K562 (cell line): ENCODE data around the gene LIMCH1. TPM values are rescaled to one million over a fixed set of nuclear protein-coding genes. Genes with fewer than 3 reads are reported as not detected.

Experiments used
- ATAC-seq: fragments of 200-7000 bp; cut with Tn5 transposase; 3 replicates; pipeline ENCODE4 v1.9.1; 2020; ENCODE audit warnings: moderate library complexity
- BruUV-seq: library from RNA; stranded (reverse); fragments of 400-500 nt; replicated peaks from 2 replicates; lab custom pipeline; 2021; lab: Mats Ljungman, UMichigan
- CTCF ChIA-PET: fragments of 300-600 bp; formaldehyde crosslinking; extraction: SDS; loops from one replicate; lab custom pipeline; 2021; ENCODE audit warnings: low intra/inter-chr PET ratio; lab: Yijun Ruan, JAX
- POLR2A ChIA-PET: fragments of 300-600, 350-650 bp; sonication (Branson Sonifier 250); formaldehyde crosslinking; extraction: SDS; loops from one replicate; lab custom pipeline; 2021; ENCODE audit warnings: antibody characterized with exemption, inconsistent platforms; lab: Yijun Ruan, JAX
- DNase-seq, 4 experiments: peaks; one replicate each; pipeline versions ENCODE4 v3.0.0 to v3.0.0-alpha.2; 2011 to 2018; ENCODE audit warnings: low spot score in 3 of 4, mixed read lengths in 3 of 4; ENCODE audit errors: extremely low read depth in 1 of 4
- FAIRE-seq: peaks from 2 replicates; lab custom pipeline; 2011; peaks lifted over from hg19 to GRCh38; lab: Jason Lieb, UNC
- H2AFZ ChIP-seq: 2 replicates; pipeline ENCODE4 v1.6.0; 2011; ENCODE audit warnings: low read depth, low read length, control low read depth, inconsistent platforms
- H3K27ac ChIP-seq: fragments of 200-600 bp; 3 replicates; pipeline ENCODE4 v1.8.0; 2011; ENCODE audit warnings: low read depth, mild to moderate bottlenecking, control low read depth, inconsistent platforms, low read length, moderate library complexity, mixed read lengths; ENCODE audit errors: extremely low read depth
- H3K27me3 ChIP-seq, 2 experiments: fragments of 300-600 bp in 1 of 2; 2 replicates in 1 of 2; 3 replicates in 1 of 2; pipeline versions ENCODE4 v1.6.0 to v1.8.0; 2011; ENCODE audit warnings: inconsistent platforms in 2 of 2, low read length in 2 of 2, mild to moderate bottlenecking in 1 of 2, mixed read lengths in 1 of 2, moderate library complexity in 1 of 2; ENCODE audit not compliant: control insufficient read depth in 2 of 2, insufficient read depth in 2 of 2
- H3K36me3 ChIP-seq: fragments of 300-600 bp; 3 replicates; pipeline ENCODE4 v1.8.0; 2011; ENCODE audit warnings: mild to moderate bottlenecking, low read length, inconsistent platforms; ENCODE audit not compliant: control insufficient read depth, insufficient read depth
- H3K4me1 ChIP-seq, 2 experiments: fragments of 200-600 bp in 1 of 2; replicated peaks in 1 of 2; 2 replicates in 1 of 2; 3 replicates in 1 of 2; pipeline versions ENCODE4 v1.5.1 to v1.8.0; 2011; ENCODE audit warnings: inconsistent platforms in 2 of 2, low read length in 2 of 2, mild to moderate bottlenecking in 1 of 2, mixed read lengths in 1 of 2, moderate library complexity in 1 of 2; ENCODE audit not compliant: control insufficient read depth in 2 of 2, insufficient read depth in 2 of 2
- H3K4me2 ChIP-seq: 2 replicates; pipeline ENCODE4 v1.6.1; 2011; ENCODE audit warnings: low read length, control low read depth, inconsistent platforms, mixed read lengths; ENCODE audit not compliant: insufficient read depth
- H3K4me3 ChIP-seq: fragments of 200-600 bp; sonication (generic), shearing (Covaris generic); 2 replicates; pipeline ENCODE4 v1.5.1; 2016; ENCODE audit warnings: control low read depth, inconsistent platforms
- H3K79me2 ChIP-seq: fragments of 200-600 bp; 3 replicates; pipeline ENCODE4 v1.8.0; 2011; ENCODE audit warnings: low read length, inconsistent platforms; ENCODE audit not compliant: control insufficient read depth, insufficient read depth
- H3K9ac ChIP-seq, 2 experiments: 2 replicates each; pipeline versions ENCODE4 v1.6.0 to v1.6.1; 2011; ENCODE audit warnings: low read depth in 2 of 2, low read length in 2 of 2, control low read depth in 1 of 2, inconsistent platforms in 1 of 2, mild to moderate bottlenecking in 1 of 2, mixed read lengths in 1 of 2; ENCODE audit not compliant: insufficient read depth in 1 of 2
- H3K9me1 ChIP-seq: one replicate; pipeline ENCODE4 v1.6.0; 2011; ENCODE audit warnings: inconsistent platforms, mild to moderate bottlenecking, low read length, moderate library complexity; ENCODE audit not compliant: control insufficient read depth, insufficient read depth
- H3K9me3 ChIP-seq: replicated peaks from 2 replicates; pipeline ENCODE4 v1.5.1; 2011; ENCODE audit warnings: low read depth, low read length, inconsistent platforms; ENCODE audit not compliant: control insufficient read depth, insufficient read depth
- H4K20me1 ChIP-seq: replicated peaks from 2 replicates; pipeline ENCODE4 v1.6.1; 2011; ENCODE audit warnings: low read length, inconsistent platforms, mixed read lengths; ENCODE audit not compliant: control insufficient read depth, insufficient read depth
- CBFA2T2 ChIP-seq: fragments of 450-650 bp; conservative IDR thresholded peaks from 2 replicates; pipeline ENCODE4 v1.6.1; 2017; ENCODE audit warnings: mild to moderate bottlenecking
- CBFB ChIP-seq: sonication (generic); formaldehyde crosslinking; IDR thresholded peaks from 2 replicates; pipeline ENCODE4 v1.4.0; 2020; ENCODE audit warnings: mild to moderate bottlenecking, missing genetic modification reagents
- CREB5 ChIP-seq: fragments of 250-450 bp; sonication (Bioruptor Pico); IDR thresholded peaks from 2 replicates; pipeline ENCODE4 v1.5.0; 2020; ENCODE audit warnings: mild to moderate bottlenecking
- EP400 ChIP-seq: fragments of 450-650 bp; IDR thresholded peaks from 2 replicates; pipeline ENCODE4 v1.6.1; 2017; ENCODE audit warnings: antibody characterized with exemption, mild to moderate bottlenecking, moderate library complexity
- MEIS2 ChIP-seq: fragments of 450-650 bp; IDR thresholded peaks from 2 replicates; pipeline ENCODE4 v1.6.1; 2014; ENCODE audit warnings: mild to moderate bottlenecking; ENCODE audit not compliant: partially characterized antibody
- NR2C2 ChIP-seq, 2 experiments: fragments of 200-800 bp in 1 of 2; sonication (Bioruptor generic) in 1 of 2; sonication (generic) in 1 of 2; formaldehyde crosslinking in 1 of 2; IDR thresholded peaks; 2 replicates each; pipeline versions ENCODE4 v1.6.1 to v1.8.0; 2016 to 2022; ENCODE audit warnings: mild to moderate bottlenecking in 1 of 2, missing compliant biosample characterization in 1 of 2, missing genetic modification characterization in 1 of 2, missing genetic modification reagents in 1 of 2
- RBM39 ChIP-seq: fragments of 200-400 bp; formaldehyde crosslinking; optimal IDR thresholded peaks from 2 replicates; pipeline ENCODE3; 2018; ENCODE audit warnings: low read depth, low read length
- SAFB ChIP-seq: fragments of 200-400 bp; formaldehyde crosslinking; IDR thresholded peaks from 2 replicates; pipeline ENCODE4 v1.6.1; 2017; ENCODE audit warnings: low read depth, low read length, borderline replicate concordance
- SETDB1 ChIP-seq: IDR thresholded peaks from one replicate; pipeline ENCODE4 v1.6.1; 2012; ENCODE audit warnings: low read length, control low read depth, inconsistent platforms
- SMARCA5 ChIP-seq: fragments of 450-650 bp; IDR thresholded peaks from 2 replicates; pipeline ENCODE4 v1.6.1; 2016
- SP2 ChIP-seq: IDR thresholded peaks from 2 replicates; pipeline ENCODE4 v1.6.1; 2011; ENCODE audit warnings: mild to moderate bottlenecking, low read depth, low read length, moderate library complexity; ENCODE audit not compliant: poor library complexity, severe bottlenecking; ENCODE audit errors: extremely low read depth
- SREBF2 ChIP-seq: sonication (generic); formaldehyde crosslinking; IDR thresholded peaks from 2 replicates; pipeline ENCODE4 v1.4.0; 2020; ENCODE audit warnings: mild to moderate bottlenecking, missing genetic modification reagents
- SRSF7 ChIP-seq: fragments of 200-400 bp; formaldehyde crosslinking; optimal IDR thresholded peaks from 2 replicates; pipeline ENCODE3; 2017; ENCODE audit warnings: mild to moderate bottlenecking, low read depth, low read length
- TCFL5 ChIP-seq: fragments of 250-450 bp; sonication (Bioruptor Pico); conservative IDR thresholded peaks from 2 replicates; pipeline ENCODE4 v1.6.1; 2021; ENCODE audit warnings: mild to moderate bottlenecking, moderate library complexity, matching md5 sums
- TSHZ1 ChIP-seq: fragments of 250-450 bp; sonication (Bioruptor Pico); IDR thresholded peaks from 2 replicates; pipeline ENCODE4 v1.4.0; 2020; ENCODE audit warnings: mild to moderate bottlenecking, moderate library complexity
- ZNF589 ChIP-seq: fragments of 200-800 bp; sonication (Bioruptor generic); IDR thresholded peaks from 2 replicates; pipeline ENCODE4 v1.6.1; 2016; ENCODE audit warnings: low read depth, missing genetic modification characterization, missing compliant biosample characterization
- ZNF668 ChIP-seq: fragments of 250-450 bp; sonication (Bioruptor Pico); IDR thresholded peaks from 2 replicates; pipeline ENCODE4 v1.8.0; 2022; ENCODE audit warnings: mild to moderate bottlenecking, inconsistent platforms
- ZNF76 ChIP-seq: fragments of 250-450 bp; sonication (Bioruptor Pico); IDR thresholded peaks from 2 replicates; pipeline ENCODE4 v1.4.0; 2020; ENCODE audit warnings: mild to moderate bottlenecking, moderate library complexity, borderline replicate concordance
- ZNF830 ChIP-seq: fragments of 250-450 bp; sonication (Bioruptor Pico); IDR thresholded peaks from 2 replicates; pipeline ENCODE4 v1.5.0; 2021; ENCODE audit warnings: mild to moderate bottlenecking
- WGBS: fragments of 100-300 bp; shearing (Covaris generic); methylation state at CpG from one replicate; pipeline ENCODE4 v1.1.6; 2016; ENCODE audit warnings: low coverage, mixed read lengths; ENCODE audit not compliant: insufficient coverage; ENCODE audit errors: missing lambda C conversion rate; 5-methylcytosine and 5-hydroxymethylcytosine counted together
- in situ Hi-C: fragments of 300-500 bp; cut with MboI; formaldehyde crosslinking; loops from 4 replicates; pipeline ENCODE4 v1.15.0; 2018; ENCODE audit warnings: inconsistent platforms, mixed read lengths
- intact Hi-C: fragments of 100-400 bp; cut with micrococcal nuclease; formaldehyde crosslinking; loops from 2 replicates; pipeline ENCODE4 v1.14.2; 2022
- polyA plus RNA-seq, 8 experiments: library from polyadenylated mRNA; depleted of rRNA in 4 of 8; stranded (reverse) in 5 of 8; unstranded in 3 of 8; fragments of >200 nt; fragmentation: Nextera tagmentation in 2 of 8; fragmentation: Illumina TruSeq in 1 of 8; extraction: Ambion mirVana in 2 of 8; extraction: Trizol in 1 of 8; gene quantifications; 2 replicates each; pipeline versions ENCODE4 v1.2.1 to v1.2.3, GENCODE V29; 2011 to 2014; ENCODE audit warnings: inconsistent platforms in 1 of 8, missing spikeins in 1 of 8
- total RNA-seq, 7 experiments: library from RNA; depleted of rRNA in 6 of 7; stranded (reverse); fragments of >200 nt in 6 of 7; fragmentation: Illumina TruSeq in 2 of 7; extraction: Trizol in 2 of 7; gene quantifications; 2 replicates each; pipeline versions ENCODE4 v1.2.1 to v1.2.3, GENCODE V29; 2011 to 2021; ENCODE audit warnings: low replicate concordance in 1 of 7

The LIMCH1 gene
- total and polyA plus RNA-seq, 9 of the 15 experiments (the other 6 are each of a cell fraction or from before 2014, with no cell fraction given): 0.35 TPM; not detected in 8

- ChIA-PET POLR2A (interaction anchor here (0.6 kb wide), 1 partner anchor 1690 kb away, joined by 3 read pairs; no protein-coding TSS in a partner anchor), CTCF (no interaction called here)
- FAIRE-seq (no peak), ATAC-seq (no peak), DNase-seq (no peak)
- H2AFZ ChIP-seq: no peak overlapping the region
- intact Hi-C loops (no loop called here), in situ Hi-C loops (no loop called here)
- no peaks in the 10 kb centered on the region for H3K79me2 ChIP-seq
- no TSS peak for BruUV-seq
- H3K27me3 ChIP-seq: no peaks in the 10 kb centered on the region
- no peak overlapping the region for H3K4me3 ChIP-seq
- no peaks in the 10 kb centered on the region for H3K4me1 ChIP-seq
- no peaks in the 10 kb centered on the region for H4K20me1 ChIP-seq
- no peaks in the 10 kb centered on the region for H3K9me3 ChIP-seq
- no peak overlapping the region for H3K4me2 ChIP-seq
- no peak overlapping the region for H3K9ac ChIP-seq
- H3K27ac ChIP-seq: no peak overlapping the region
- H3K9me1 ChIP-seq: no peaks in the 10 kb centered on the region
- no peaks in the 10 kb centered on the region for H3K36me3 ChIP-seq
- 0% methylated on average over 3 of the region's 3 CpGs for WGBS
- TF ChIP-seq NR2C2 (CRISPR knock-in tag; IDR thresholded peaks at IDR 0.05): no peak
- no peak for TF ChIP-seq NR2C2 (tag; IDR thresholded peaks at IDR 0.05)
- TF ChIP-seq ZNF830 (CRISPR knock-in tag): no peak
- TF ChIP-seq ZNF76 (CRISPR knock-in tag): no peak
- TF ChIP-seq ZNF668: no peak
- TF ChIP-seq SREBF2 (CRISPR knock-in tag): no peak
- no peak for TF ChIP-seq RBM39
- TF ChIP-seq CBFA2T2: no peak
- no peak for TF ChIP-seq CREB5 (CRISPR knock-in tag)
- no peak for TF ChIP-seq EP400
- no peak for TF ChIP-seq SMARCA5
- TF ChIP-seq CBFB (CRISPR knock-in tag): no peak
- TF ChIP-seq SP2: no peak
- no peak for TF ChIP-seq SETDB1
- no peak for TF ChIP-seq SAFB
- no peak for TF ChIP-seq TCFL5 (CRISPR knock-in tag)
- no peak for TF ChIP-seq MEIS2
- no peak for TF ChIP-seq ZNF589 (CRISPR knock-in tag)
- TF ChIP-seq SRSF7: no peak
- TF ChIP-seq TSHZ1: no peak
Measured at GRCh38 chr4:41561244-41561643, 23.3 kb downstream of the LIMCH1 start.
